IPS DF 4.7 (cell line): Measurements from ENCODE around the gene SRMS.

ENCODE experiments used
- DNase-seq: peaks from one replicate; pipeline ENCODE4 v3.0.0-alpha.2; 2013; ENCODE audit warnings: low spot score; ENCODE audit errors: extremely low read depth

Gene SRMS

GRCh38 chr20:63491635-63492230, 55.8 kb downstream of the SRMS start:
- no peak for DNase-seq

- DNase-seq, result no peak
Observed at GRCh38 chr20:63491078-63491477, 56.5 kb downstream of the SRMS start.
